ENCODE measurements around the gene DPYSL4.
A peak's percentile ranks its signal among the peaks of the same experiment; 100 is the strongest.

The DPYSL4 gene

GRCh38 chr10:132243626-132244025, 56.9 kb downstream of the DPYSL4 start:
- TF ChIP-seq CTCF (IDR thresholded peaks at IDR 0.05; ENCODE audit: low read depth, low read length, missing control alignments): no peak
- no peak for DNase-seq
- Histone ChIP-seq H3K27ac (no peak overlapping the region), H3K4me3 (ENCODE audit: low read depth, low read length) (no peak overlapping the region), H3K27me3 (replicated peaks) (no peaks in the 10 kb centered on the region), H3K36me3 (replicated peaks) (no peaks in the 10 kb centered on the region)
- in situ Hi-C loops (cut with HindIII; ENCODE audit: low pct_ligation_motif_present, low sequenced_read_pairs): no loop called here

GRCh38 chr10:132245056-132245455, 58.3 kb downstream of the DPYSL4 start:
- Histone ChIP-seq H3K27ac (no peak overlapping the region), H3K36me3 (replicated peaks) (no peaks in the 10 kb centered on the region), H3K27me3 (replicated peaks) (no peaks in the 10 kb centered on the region), H3K4me3 (ENCODE audit: low read depth, low read length) (no peak overlapping the region)
- in situ Hi-C loops (cut with HindIII; ENCODE audit: low pct_ligation_motif_present, low sequenced_read_pairs): no loop called here
- no peak for TF ChIP-seq CTCF (IDR thresholded peaks at IDR 0.05; ENCODE audit: low read depth, low read length, missing control alignments)
- no peak for DNase-seq

- Histone ChIP-seq H3K4me3 (ENCODE audit: low read depth, low read length) (no peak overlapping the region), H3K27me3 (replicated peaks) (no peaks in the 10 kb centered on the region), H3K27ac (no peak overlapping the region), H3K36me3 (replicated peaks) (no peaks in the 10 kb centered on the region)
- TF ChIP-seq CTCF (IDR thresholded peaks at IDR 0.05; ENCODE audit: low read depth, low read length, missing control alignments): no peak
- no peak for DNase-seq
- in situ Hi-C loops (cut with HindIII; ENCODE audit: low pct_ligation_motif_present, low sequenced_read_pairs): no loop called here
Measured at GRCh38 chr10:132246296-132246695, 59.5 kb downstream of the DPYSL4 start.

GRCh38 chr10:132247943-132248342, 61.2 kb downstream of the DPYSL4 start:
- H3K27me3 ChIP-seq (replicated peaks): no peaks in the 10 kb centered on the region
- H3K36me3 ChIP-seq (replicated peaks): no peaks in the 10 kb centered on the region
- no peak for DNase-seq
- in situ Hi-C loops (cut with HindIII; ENCODE audit: low pct_ligation_motif_present, low sequenced_read_pairs): no loop called here
- H3K4me3 ChIP-seq (ENCODE audit: low read depth, low read length): no peak overlapping the region
- H3K27ac ChIP-seq: no peak overlapping the region
- TF ChIP-seq CTCF (IDR thresholded peaks at IDR 0.05; ENCODE audit: low read depth, low read length, missing control alignments): no peak

GRCh38 chr10:132248455-132249225, 61.9 kb downstream of the DPYSL4 start:
- H3K4me3 ChIP-seq (ENCODE audit: low read depth, low read length): peak overlapping the region; percentile 17

More at GRCh38 chr10:132248455-132249225, 61.9 kb downstream of the DPYSL4 start:
- in situ Hi-C loops (cut with HindIII; ENCODE audit: low pct_ligation_motif_present, low sequenced_read_pairs): no loop called here
- Histone ChIP-seq H3K36me3 (replicated peaks) (no peaks in the 10 kb centered on the region), H3K27ac (no peak overlapping the region), H3K27me3 (replicated peaks) (no peaks in the 10 kb centered on the region)
- no peak for DNase-seq
- no peak for TF ChIP-seq CTCF (IDR thresholded peaks at IDR 0.05; ENCODE audit: low read depth, low read length, missing control alignments)

Measured in brain microvascular endothelial cell (primary cell).